GM19468 (cell line): ENCODE measurements around the gene AFAP1L2.

ENCODE experiments used
- ATAC-seq: cut with Tn5 transposase; IDR thresholded peaks from one replicate; pipeline ENCODE4 v1.9.1; 2021; ENCODE audit warnings: mild to moderate bottlenecking, moderate library complexity, moderate number of reproducible peaks; ENCODE audit not compliant: unreplicated experiment; ENCODE audit errors: extremely low read depth

AFAP1L2 gene

DNA sequence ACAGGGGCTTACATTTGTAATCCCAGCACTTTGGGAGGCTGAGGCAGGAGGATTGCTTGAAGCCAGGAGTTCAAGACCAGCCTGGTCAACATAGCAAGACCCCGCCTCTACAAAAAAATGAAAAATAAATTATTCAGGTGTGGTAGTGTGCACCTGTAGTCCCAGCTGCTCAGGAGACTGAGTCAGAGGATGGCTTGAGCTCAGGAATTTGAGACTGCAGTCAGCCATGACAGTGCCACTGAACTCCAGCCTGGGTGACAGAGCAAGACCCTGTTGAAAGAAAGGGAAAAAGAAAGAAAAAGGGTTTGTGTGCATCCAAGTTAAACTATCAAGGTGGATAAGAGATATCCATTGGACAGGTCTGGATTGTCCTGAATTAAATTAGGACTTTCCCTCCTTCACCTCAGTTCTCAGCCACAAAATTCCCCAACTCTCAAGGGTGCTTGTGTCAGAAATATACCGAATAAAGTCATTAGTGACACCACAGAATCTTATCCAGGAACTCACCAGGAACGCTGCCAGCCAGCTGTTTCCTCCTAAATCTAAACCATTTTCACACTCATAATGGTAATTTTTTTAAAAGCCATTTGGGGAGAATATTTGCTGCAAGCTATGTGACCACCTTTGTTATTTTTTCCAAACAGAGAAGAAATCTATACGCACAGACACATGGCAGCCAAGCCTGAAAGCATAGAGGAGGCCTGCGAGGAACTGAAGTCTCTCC lies 12.0 kb downstream of the AFAP1L2 start:
- no peak for ATAC-seq

DNA sequence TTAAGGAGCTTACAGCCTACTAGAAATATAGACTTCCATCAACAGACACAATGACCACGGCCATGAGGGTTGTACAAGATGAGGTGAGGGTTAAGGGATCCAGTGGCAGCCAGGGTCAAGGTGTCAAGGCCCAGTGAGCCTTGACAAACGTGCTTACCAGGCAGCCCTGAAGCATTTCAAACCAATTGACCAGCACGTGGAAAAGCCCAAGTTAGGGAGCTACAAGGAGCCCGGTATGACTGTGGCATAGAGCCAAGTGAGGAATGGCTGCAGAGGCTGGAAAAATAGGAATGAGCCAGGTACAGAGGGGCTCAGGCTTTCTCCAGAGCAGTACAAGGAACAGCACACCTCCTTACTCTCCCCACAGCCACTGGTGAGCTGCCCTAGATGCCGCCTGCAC lies 12.7 kb downstream of the AFAP1L2 start:
- ATAC-seq = no peak

DNA sequence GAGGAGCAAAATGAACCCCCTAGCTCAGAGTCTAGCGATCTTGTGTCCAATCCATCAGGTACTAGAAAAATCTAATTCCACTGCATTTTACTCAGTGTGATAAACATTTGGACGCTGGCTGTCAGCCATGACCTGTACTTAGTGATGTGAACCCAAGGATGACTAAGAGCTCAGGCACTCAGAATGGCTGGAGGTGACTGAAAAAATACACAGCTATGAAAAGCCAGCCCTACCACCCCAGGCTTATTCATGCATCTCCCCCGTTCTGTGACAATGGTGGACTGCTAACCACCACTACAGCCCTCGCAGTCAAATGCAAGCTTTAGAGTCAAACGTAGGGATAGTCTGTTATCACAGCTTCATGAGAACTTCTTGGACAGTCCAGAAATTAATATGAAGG lies 14.9 kb downstream of the AFAP1L2 start:
- no peak for ATAC-seq

DNA sequence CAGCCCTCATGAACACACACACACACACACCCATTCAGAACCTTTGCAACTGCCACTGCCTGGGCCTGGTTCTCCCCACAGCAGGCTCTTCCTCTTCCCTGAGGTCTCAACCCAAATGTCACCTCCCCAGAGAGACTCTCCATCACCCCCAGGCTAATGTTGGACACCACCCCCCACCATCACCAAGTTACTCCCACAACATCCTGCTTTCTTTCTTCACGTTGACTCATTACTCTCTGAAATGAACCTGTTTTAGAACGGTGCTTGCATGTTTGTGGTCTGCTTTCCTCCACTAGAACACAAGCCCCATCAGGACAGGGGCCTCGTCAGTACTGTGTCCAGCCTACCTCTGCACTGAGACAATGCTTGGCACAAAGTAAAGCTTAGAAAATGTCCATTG lies 16.0 kb downstream of the AFAP1L2 start:
- no peak for ATAC-seq

DNA sequence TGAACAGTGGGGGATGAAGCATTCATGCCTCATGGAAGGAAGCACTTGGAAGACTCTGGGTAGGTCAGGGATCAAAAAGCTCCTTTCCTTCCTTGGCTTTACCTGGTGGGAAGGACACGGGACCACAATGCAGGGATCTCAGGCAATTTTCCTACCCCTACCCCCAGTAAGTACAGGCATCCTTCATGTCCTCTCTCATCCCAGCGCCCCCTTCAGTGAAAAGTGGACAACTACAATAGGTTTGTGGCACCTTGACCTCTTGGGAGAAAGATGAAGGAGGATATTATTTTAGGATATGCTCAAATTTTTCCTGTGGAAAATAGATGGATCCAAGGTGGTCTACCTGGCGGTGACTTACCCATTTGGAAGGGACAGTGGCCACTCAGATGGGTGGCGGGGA lies 16.5 kb downstream of the AFAP1L2 start:
- no peak for ATAC-seq

DNA sequence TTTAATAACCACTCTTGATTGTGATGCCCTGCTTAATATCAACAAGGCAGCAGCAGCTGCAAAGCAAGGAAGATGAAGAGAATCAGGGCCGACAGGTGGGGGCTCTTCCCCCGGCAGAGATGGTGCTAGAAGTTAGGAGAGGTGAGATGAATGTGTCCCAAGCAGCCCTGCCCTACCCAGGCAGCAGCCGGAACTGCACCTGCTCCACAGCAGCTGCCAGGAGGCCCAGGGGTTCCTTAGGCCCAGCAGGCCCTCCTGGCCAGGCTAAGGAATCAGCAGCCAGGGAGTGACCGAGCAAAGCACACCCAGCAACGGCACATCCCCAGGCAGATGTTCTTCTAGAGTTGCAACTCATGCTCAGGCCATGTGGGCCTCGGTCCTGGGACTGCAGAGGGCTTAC lies 17.9 kb downstream of the AFAP1L2 start:
- ATAC-seq = no peak

DNA sequence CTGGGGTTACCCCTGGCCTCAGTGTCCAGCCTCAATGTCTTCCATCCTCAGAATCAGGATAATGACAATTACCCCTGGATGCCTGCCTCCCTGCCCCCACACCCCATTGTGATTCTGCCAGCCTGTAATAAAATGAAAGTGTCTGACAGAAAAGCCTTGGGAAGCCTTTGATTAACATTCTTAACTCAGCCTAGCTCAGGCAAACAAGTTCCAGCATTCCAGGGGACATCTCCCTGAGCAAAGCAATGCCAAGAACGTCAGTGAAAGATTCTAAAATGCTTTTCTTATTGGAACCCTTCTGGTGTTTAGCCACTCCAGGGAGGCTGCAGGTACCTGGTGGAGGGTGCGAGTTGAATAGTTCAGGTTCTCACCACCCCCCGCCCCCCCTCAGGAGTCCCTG lies 18.7 kb downstream of the AFAP1L2 start:
- ATAC-seq = no peak

DNA sequence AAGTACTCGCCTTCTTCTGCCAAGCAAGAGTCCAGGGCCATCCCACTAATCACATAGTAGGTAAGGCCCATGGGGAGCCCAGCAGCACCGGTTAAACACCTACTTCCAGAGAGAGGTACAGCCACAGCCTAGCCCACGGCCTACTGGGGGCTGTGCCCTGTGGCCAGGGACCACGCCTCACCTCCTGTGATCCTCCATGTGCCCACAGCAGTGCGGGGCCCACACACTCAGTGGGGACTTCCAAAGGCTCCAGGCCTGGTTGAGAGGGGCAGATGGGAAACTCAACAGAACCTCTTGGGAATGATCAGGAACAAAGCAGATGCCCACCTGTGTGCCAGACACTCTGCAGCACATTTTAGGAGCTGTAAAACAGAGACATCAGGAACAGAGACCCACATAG lies 19.7 kb downstream of the AFAP1L2 start:
- ATAC-seq = no peak

DNA sequence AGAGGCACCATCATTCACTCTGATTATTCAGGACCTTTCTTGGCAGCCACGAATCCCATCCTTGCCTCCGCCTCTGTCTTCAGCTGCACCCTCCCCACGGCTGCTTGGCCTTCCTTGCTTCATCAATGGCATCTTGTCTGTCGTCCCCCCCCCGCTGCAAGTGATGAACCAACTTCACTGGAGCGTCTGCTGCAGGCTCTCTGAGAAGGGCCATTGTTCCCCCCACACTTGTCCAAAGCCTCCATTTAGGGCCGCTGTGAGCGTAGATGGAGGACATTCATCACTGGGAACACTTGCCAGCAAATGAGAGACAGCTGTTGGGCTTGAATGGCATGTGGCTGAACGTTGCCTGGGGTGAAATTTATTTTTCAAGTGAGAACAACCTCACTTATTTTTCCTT lies 20.1 kb downstream of the AFAP1L2 start:
- no peak for ATAC-seq

DNA sequence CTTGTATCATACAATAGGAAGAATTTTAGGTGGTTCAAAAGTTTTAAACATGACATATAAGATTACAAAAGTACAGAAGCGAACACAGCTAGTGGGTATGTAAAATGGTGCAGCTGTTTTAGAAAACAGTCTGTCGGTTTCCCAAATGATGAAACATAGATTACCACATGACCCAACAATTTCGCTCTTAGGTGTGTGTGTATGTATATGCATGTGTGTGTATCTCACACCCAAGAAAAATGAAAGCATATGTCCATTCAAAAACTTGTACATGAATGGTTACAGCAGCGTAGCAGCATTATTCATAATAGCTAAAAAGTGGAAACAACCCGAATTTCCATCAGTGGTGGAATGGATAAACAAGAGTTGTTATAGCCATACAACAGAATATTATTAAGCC lies 23.5 kb downstream of the AFAP1L2 start:
- no peak for ATAC-seq

DNA sequence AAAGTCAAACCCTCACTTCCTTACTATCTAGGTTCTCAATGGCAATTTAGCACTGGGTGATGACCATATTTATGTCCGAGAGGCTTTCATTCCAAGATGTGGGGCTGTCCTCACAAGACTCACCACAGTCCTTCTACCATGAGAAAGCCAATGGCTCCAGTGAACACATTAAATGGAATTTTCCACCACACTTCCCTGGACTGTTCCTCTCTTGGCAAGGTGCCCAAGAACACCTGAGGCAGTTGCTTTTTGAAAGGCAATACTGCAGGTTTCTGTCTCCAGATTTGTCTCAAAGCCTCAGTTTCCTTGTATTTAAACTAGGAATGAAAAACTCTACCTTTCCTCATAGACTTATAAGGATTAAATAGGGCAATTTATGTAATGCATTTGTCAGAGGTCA lies 24.2 kb downstream of the AFAP1L2 start:
- no peak for ATAC-seq

DNA sequence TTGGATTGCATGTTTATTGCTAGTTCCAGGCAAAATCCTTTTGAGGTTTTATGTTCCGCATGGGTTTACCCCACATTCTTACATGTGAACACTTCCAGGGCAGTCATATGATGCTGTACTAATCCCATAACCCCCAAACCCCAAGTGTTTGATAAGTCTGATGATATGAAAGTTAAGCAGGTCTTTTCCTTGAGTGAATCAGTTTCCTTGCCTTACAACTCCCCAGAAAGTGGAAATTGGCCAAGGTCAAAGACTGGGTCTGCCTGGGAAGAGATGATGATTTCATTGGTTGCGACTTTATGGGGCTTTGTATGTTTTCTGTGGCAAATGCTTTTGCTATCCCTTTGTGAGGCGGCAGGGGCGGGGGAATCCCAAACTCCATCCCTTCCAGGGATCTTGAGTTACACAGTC lies 24.7 kb downstream of the AFAP1L2 start:
- no peak for ATAC-seq

DNA sequence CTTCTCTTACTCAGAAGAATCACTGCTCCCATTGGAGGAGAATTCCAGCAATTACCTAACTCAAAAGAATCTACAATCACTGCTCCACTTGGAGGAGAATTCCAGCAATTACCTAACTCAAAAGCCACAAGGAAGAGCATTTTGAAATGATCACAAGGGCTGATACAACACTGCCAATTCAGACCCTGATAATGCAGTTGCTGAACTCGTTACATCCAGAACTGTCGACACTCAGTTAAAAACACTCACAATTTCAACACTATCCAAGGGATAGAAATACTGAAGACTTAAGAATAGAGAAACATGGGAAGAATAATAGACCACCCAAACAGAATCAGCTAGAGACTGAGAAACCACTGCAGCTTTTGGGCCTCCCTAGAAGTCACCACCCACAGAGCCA lies 27.8 kb downstream of the AFAP1L2 start:
- ATAC-seq = no peak

DNA sequence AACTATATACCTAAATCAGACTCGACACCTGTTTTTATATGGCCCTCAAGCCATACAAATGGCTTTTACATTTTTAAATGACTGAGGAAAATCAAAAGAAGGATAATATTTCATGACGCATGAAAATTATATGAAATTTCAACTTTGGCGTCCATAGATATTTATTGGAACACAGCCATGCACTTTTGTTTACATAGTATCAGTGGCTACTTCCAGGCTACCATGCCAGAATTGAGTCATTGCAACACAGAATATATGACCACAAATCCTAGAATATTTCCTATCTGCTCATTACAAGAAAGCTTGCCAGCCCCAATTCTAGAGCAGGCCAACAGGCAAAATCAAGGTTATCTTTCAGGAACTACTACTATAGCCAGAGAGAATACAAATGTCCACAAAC lies 29.3 kb downstream of the AFAP1L2 start:
- no peak for ATAC-seq

DNA sequence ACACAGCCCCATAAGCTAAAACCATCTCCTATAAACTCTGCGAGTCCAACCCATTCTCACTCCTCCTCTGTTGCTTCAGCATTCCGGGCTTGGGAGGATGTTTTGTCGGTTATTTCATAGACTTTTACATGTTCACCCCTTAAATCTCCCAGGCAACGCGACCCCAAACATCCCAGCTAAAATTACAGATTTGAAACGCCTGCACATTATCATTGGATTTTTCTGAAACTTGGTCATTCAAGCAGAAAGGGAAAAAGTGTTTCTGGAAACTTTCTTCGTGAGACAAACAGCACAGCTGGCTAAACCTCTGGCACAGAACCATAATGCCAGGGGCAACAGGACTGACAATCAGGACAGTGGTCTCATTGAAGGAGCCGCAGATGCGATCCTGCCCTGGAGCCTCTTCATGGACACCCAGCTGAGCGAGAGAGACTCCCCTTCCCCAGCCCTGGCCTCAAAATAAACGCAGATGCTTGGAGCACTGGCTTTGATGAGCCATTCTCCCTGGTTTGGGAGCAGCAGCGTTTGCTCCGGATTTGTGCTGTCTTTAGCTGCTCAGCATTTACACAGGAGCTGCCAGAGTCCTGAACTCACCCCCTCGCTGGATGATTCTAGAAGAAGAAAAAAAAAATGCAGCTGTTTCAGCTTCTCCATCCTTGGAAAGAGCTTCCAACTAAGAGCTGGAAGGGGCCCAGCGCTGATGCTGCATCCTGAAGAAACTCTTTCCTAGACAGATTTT lies 30.1 kb downstream of the AFAP1L2 start:
- ATAC-seq = no peak

DNA sequence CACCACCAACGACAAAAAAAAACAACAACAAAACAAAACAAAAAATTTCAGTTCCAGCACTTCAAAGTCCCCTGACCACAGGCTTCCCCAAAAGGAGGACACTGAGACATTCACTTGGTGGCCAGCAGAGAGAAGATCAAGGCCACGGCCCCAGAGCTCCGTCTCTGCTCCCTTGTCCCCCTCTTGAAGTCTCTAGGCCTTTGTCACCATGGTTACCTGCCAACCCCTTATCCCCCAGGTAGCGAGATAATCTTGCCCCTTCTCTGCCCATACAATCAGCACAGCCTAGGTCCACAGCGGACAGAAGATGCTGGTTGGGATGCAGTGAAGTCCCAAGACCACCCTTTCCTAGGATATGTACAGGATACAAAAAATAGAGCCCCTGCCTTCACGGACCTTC lies 30.7 kb downstream of the AFAP1L2 start:
- ATAC-seq = no peak

DNA sequence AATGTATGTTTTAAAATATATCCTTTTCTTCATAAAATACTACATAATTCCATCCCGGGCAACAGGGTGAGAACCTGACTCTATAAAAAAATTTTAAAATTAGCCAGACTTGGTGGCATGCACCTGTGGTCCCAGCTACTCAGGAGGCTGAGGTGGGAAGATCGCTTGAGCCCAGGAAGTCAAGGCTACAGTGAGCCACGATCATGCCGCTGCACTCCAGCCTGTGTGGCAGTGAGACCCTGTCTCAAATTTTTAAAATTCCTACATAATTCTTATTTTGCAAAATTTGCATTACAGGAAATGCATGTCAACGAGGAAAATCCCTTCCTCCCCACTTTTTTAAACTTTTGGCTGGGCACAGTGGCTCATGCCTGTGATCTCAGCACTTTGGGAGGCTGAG lies 31.3 kb downstream of the AFAP1L2 start:
- ATAC-seq = no peak

DNA sequence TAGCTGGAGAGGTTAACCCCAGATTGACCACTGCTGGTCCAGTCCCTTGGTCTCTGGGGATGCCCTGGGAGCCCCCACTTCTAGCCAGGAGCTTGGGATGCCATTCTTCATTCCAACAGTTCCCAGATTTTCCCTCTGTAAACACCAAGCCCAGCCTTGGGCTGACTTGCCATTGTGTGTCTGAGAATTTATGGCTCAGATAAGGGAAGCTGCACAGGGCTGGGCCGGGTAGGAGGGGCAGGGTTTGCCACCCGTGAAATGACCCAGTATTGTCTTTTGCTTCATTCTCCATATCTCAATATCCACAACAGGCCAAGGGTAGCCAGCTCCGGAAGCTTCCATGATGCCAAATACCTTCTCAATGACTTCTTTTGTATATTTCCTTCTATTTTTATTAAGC lies 32.1 kb downstream of the AFAP1L2 start:
- no peak for ATAC-seq

DNA sequence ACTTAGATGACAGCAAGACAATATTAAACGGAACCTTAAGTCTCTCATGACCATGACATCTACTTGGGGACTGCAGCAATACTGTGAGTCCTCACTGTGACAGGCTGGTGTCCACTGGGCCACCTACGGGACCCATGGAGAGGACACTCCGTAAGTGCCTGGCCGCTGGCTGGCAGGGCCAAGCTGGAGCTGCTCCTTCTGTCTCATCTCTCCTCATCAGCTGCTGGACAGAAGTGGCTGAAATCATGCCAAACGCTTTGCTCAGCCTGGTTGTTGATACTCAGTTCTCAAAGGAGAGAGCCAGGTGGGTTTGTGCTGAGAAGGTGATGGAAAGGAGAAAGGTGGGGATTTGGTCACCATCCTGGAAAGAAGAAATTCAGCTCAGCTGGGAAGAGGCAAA lies 33.3 kb downstream of the AFAP1L2 start:
- no peak for ATAC-seq

DNA sequence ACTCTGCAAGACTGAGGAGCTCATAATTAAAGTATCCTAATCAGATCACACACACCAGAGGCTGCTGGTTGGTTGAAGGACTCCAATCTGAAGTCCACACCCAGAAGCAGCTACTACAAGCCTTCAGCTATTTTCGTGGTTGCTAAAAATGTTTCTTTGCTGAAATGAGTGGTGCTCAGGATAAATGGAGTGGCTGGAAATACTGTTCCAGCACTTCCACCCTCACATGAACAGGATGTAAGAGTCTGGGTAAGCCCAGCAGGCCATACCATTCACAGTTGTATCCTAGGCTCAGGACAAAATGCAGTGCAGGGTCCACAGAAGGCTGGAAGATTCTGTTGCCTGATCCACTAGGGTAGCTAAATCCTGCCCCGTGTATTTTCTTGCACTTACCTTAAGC lies 34.1 kb downstream of the AFAP1L2 start:
- no peak for ATAC-seq

DNA sequence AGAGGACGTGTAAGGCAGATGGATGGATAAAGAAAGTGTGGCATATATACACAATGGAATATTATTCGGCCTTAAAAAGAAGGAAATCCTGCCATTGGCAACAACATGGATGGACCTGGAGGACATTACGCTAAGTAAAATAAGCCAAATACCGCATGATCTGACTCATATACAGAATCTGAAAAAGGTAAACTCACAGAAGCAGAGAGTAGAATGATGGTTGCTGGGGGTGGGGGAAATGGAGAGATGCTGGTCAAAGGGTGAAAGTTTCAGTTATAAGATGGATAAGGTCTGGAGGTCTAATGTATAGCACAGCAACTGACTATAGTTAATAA lies 36.3 kb downstream of the AFAP1L2 start:
- no peak for ATAC-seq

DNA sequence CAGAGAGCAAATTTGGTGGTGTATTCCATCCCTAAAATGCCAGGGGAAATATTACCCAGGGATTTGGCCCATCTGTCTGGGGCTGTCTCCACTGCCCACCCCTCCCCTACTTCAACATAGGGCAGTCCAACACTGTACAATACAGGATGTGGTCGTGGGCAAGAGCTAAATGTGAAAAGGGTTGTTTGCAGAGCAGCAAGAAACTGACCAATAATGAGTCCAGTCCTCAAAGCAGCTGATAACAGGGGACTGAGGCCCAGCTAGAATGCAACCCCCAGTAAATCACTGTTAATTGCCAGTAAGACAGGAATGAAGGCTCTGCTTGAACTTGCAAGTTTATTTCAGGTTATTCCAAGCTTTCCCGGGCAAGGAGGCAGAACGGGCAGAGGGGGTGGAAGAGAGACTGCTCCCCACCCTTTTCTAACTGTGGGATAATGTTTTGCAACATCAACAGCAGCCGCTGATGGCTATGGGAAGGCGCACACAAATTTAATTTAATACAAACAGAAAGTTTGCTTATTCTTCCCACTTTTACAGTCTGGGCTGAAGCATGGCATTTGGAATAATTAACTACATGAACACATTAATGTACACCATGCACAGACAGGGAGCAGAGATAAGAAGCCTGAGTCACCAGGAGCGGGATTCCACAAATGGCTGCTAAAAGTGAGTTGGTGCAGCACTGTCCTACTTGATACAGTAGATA lies 36.8 kb downstream of the AFAP1L2 start:
- no peak for ATAC-seq
